Psoas muscle (tissue), 8 donors: Measurements from ENCODE around the gene BRF1. TPM values are rescaled to one million over a fixed set of nuclear protein-coding genes. Genes with fewer than 3 reads are reported as not detected.

Experiments
- ATAC-seq, 4 donors: fragments of 200-7000 bp; cut with Tn5 transposase; one replicate each; pipeline ENCODE4 v1.9.1; 2020; ENCODE audit warnings: moderate library complexity in 3 of 4, mild to moderate bottlenecking in 2 of 4
- DNase-seq, 2 donors: peaks; one replicate each; pipeline ENCODE4 v3.0.0-alpha.2; 2020
- H3K27ac ChIP-seq: fragments of 200-600 bp; one replicate; pipeline ENCODE4 v1.8.0; 2022
- H3K27me3 ChIP-seq, 3 donors: fragments of 200-600 bp in 1 of 3; one replicate each; pipeline versions ENCODE4 v1.6.1 to v1.8.0; 2013 to 2022; ENCODE audit warnings: low read length in 2 of 3, mild to moderate bottlenecking in 2 of 3, moderate library complexity in 1 of 3; ENCODE audit not compliant: insufficient read depth in 3 of 3
- H3K36me3 ChIP-seq, 2 donors: fragments of 200-600 bp in 1 of 2; one replicate each; pipeline versions ENCODE4 v1.6.1 to v1.8.0; 2013 to 2022; ENCODE audit warnings: low read depth in 1 of 2, mild to moderate bottlenecking in 1 of 2, moderate library complexity in 1 of 2; ENCODE audit not compliant: insufficient read depth in 1 of 2
- H3K4me1 ChIP-seq: fragments of 200-600 bp; one replicate; pipeline ENCODE4 v1.8.0; 2022
- H3K4me3 ChIP-seq: fragments of 200-600 bp; one replicate; pipeline ENCODE4 v1.8.0; 2022; ENCODE audit warnings: mild to moderate bottlenecking
- H3K9me3 ChIP-seq: fragments of 200-600 bp; one replicate; pipeline ENCODE4 v1.8.0; 2022
- CTCF ChIP-seq: fragments of 200-600 bp; IDR thresholded peaks from one replicate; pipeline ENCODE4 v1.8.0; 2022; ENCODE audit warnings: antibody characterized with exemption
- WGBS, 3 donors: extraction: QIAGEN DNeasy Blood & Tissue Kit; methylation state at CpG; one replicate each; pipeline versions ENCODE4 v1.1.6 to v1.1.7; 2013; 5-methylcytosine and 5-hydroxymethylcytosine counted together
- intact Hi-C, 2 donors: fragments of 100-400 bp; cut with DNase I; formaldehyde crosslinking; loops; one replicate each; pipeline versions ENCODE4 v1.11.0 to v1.14.2; 2022
- polyA plus RNA-seq, 3 donors: library from polyadenylated mRNA; stranded (reverse); fragments of 200-250 nt; gene quantifications; one replicate each; pipeline ENCODE4 v1.2.3, GENCODE V29; 2013
- total RNA-seq, 4 donors: library from RNA; stranded (reverse); fragmentation: NEBNext Ultra II Directional in 2 of 4; extraction: Animal tissue kit (Norgen Biotek cat#: 25700) in 2 of 4; gene quantifications; one replicate each; pipeline versions ENCODE4 v1.2.1 to v1.2.4, GENCODE V29; 2021 to 2023
- donor health status: healthy with polysubstance abuse.
- donor health status: DM: no; HTN: no; CAD: no; lungs with moderate emphysema.
- donor health status: Bipolar disorder and iron deficiency.
- donor health status: healthy.
- donor health status: DM: yes; HTN: yes; CAD: no.
- donor health status: DM: no; HTN: no; CAD: no.
- donor health status: DM: no; HTN: no; CAD: no.
- donor health status: DM: yes; HTN: yes; CAD: no.

BRF1 gene
- total and polyA plus RNA-seq, 7 donors, result 12.9 to 26.2 (median 17.1) TPM

- 85 to 92% (median 89%) methylated on average over 21 of the region's 21 CpGs for WGBS, 3 donors
- H3K4me1 ChIP-seq, result peaks cover 48% of the 10 kb centered on the region
- DNase-seq (no peak), ATAC-seq (no peak)
- no peak overlapping the region for H3K4me3 ChIP-seq
- peaks cover 0 to 33% of the 10 kb centered on the region in 2 donors for H3K36me3 ChIP-seq
- no peaks in the 10 kb centered on the region for H3K9me3 ChIP-seq
- TF ChIP-seq CTCF, result no peak
- H3K27ac ChIP-seq, result no peak overlapping the region
- intact Hi-C loops, result no loop called here
- no peaks in the 10 kb centered on the region for H3K27me3 ChIP-seq
These were observed 48.1 kb downstream of the BRF1 start for GRCh38 chr14:105252552-105253328.

GRCh38 chr14:105251920-105252319 lies 48.9 kb downstream of the BRF1 start:
- ATAC-seq (no peak), DNase-seq (no peak)
- Histone ChIP-seq H3K27ac (peak overlapping the region; percentile 91), H3K27me3 (no peaks in the 10 kb centered on the region), H3K4me3 (no peak overlapping the region), H3K4me1 (peaks cover 54% of the 10 kb centered on the region), H3K36me3 (peaks cover 0 to 35% of the 10 kb centered on the region in 2 donors), H3K9me3 (no peaks in the 10 kb centered on the region)
- 88 to 91% (median 91%) methylated on average over 6 of the region's 6 CpGs for WGBS, 3 donors
- TF ChIP-seq CTCF, result no peak
- intact Hi-C loops, result no loop called here

- Histone ChIP-seq H3K36me3 (peaks cover 0 to 37% of the 10 kb centered on the region in 2 donors), H3K27me3 (no peaks in the 10 kb centered on the region), H3K27ac (peak overlapping the region; percentile 91), H3K9me3 (no peaks in the 10 kb centered on the region), H3K4me1 (peaks cover 54% of the 10 kb centered on the region), H3K4me3 (no peak overlapping the region)
- ATAC-seq (no peak), DNase-seq (no peak)
- 51 to 72% (median 56%) methylated on average over 4 of the region's 4 CpGs for WGBS, 3 donors
- intact Hi-C loops, result no loop called here
- no peak for TF ChIP-seq CTCF
These were observed 49.8 kb downstream of the BRF1 start for GRCh38 chr14:105250986-105251385.

- Histone ChIP-seq H3K27ac (peak overlapping the region; percentile 91), H3K27me3 (no peaks in the 10 kb centered on the region), H3K9me3 (no peaks in the 10 kb centered on the region), H3K4me1 (peaks cover 52% of the 10 kb centered on the region), H3K4me3 (peak overlapping the region; percentile 70), H3K36me3 (peaks cover 0 to 37% of the 10 kb centered on the region in 2 donors)
- no peak for TF ChIP-seq CTCF
- ATAC-seq (no peak), DNase-seq (no peak)
- intact Hi-C loops, result no loop called here
- 88 to 92% (median 89%) methylated on average over 16 of the region's 16 CpGs for WGBS, 3 donors
These were observed 50.8 kb downstream of the BRF1 start for GRCh38 chr14:105250008-105250366.
